ENCODE results near the gene MGAT3. TPM values are rescaled to one million over a fixed set of nuclear protein-coding genes. Genes with fewer than 3 reads are reported as not detected.

Gene MGAT3
- total and polyA plus RNA-seq, 2 of the 13 experiments (the other 11 are each of a cell fraction or from before 2014, with no cell fraction given), result 0.11 to 0.15 TPM

- TF ChIP-seq CEBPZ (IDR thresholded peaks at IDR 0.05; ENCODE audit: low read length), result no peak
- 0 out of 2 replicates have a peak, but pooled peaks have one; percentile 28 for TF ChIP-seq ZNF350 (CRISPR knock-in tag; IDR thresholded peaks at IDR 0.05; ENCODE audit: borderline replicate concordance, low read depth)
- peak; percentile 85 for TF ChIP-seq MXD4 (CRISPR knock-in tag; IDR thresholded peaks at IDR 0.05)
- TF ChIP-seq CENPX (CRISPR knock-in tag; IDR thresholded peaks at IDR 0.05), result no peak
- TF ChIP-seq GATAD1 (CRISPR knock-in tag; IDR thresholded peaks at IDR 0.05), result peak; percentile 55
- peak; percentile 74; the same call in 1 of the 2 replicates for TF ChIP-seq NFKB2 (CRISPR knock-in tag; IDR thresholded peaks at IDR 0.05; ENCODE audit: borderline replicate concordance)
- TF ChIP-seq ZNF24 (IDR thresholded peaks at IDR 0.05), result no peak
- TF ChIP-seq RELA (CRISPR knock-in tag; IDR thresholded peaks at IDR 0.05), result no peak
- peak; percentile 70; the same call in 1 of the 2 replicates for TF ChIP-seq HMGXB3 (CRISPR knock-in tag; IDR thresholded peaks at IDR 0.05; ENCODE audit: borderline replicate concordance)
- no peak for TF ChIP-seq TBL1XR1 (IDR thresholded peaks at IDR 0.05; ENCODE audit: borderline replicate concordance, low read length, partially characterized antibody)
- TF ChIP-seq PHB2 (IDR thresholded peaks at IDR 0.05; ENCODE audit: partially characterized antibody), result no peak
- no peak for TF ChIP-seq MED8 (CRISPR knock-in tag; IDR thresholded peaks at IDR 0.05; ENCODE audit: insufficient replicate concordance)
- no peak for TF ChIP-seq ZNF691 (CRISPR knock-in tag; IDR thresholded peaks at IDR 0.05; ENCODE audit: borderline replicate concordance, low read depth)
- TF ChIP-seq SIN3A (IDR thresholded peaks at IDR 0.05; ENCODE audit: borderline replicate concordance, low read depth, low read length), result peak; percentile 93; the same call in 1 of the 2 replicates
- TF ChIP-seq NFIC (IDR thresholded peaks at IDR 0.05; ENCODE audit: low read length), result no peak
- no peak for TF ChIP-seq DNMT1 (CRISPR knock-in tag; IDR thresholded peaks at IDR 0.05)
- no peak for TF ChIP-seq ZBTB33 (CRISPR knock-in tag; IDR thresholded peaks at IDR 0.05)
- TF ChIP-seq SNRNP70 (IDR thresholded peaks at IDR 0.05; ENCODE audit: low read depth, low read length), result no peak
Measured at GRCh38 chr22:39478441-39478850, 21.6 kb downstream of the MGAT3 start (continued).
